Renal cortical epithelial cell (primary cell): ENCODE measurements around the gene HEATR5A. TPM values are rescaled to one million over a fixed set of nuclear protein-coding genes. Genes with fewer than 3 reads are reported as not detected.
"Not testable (repeated sequence)": the region's sequence is repeated elsewhere in the genome, so short reads cannot be mapped to it uniquely, and the experiment has no call there.

Experiments used
- DNase-seq: peaks from one replicate; pipeline ENCODE4 v3.0.0-alpha.2; 2011; ENCODE audit warnings: low read depth
- total RNA-seq: library from RNA; depleted of rRNA; stranded (reverse); fragments of >200 nt; gene quantifications from 2 replicates; pipeline ENCODE4 v1.2.3, GENCODE V29; 2014

Gene HEATR5A
- total RNA-seq, 1 donor from 2014 or later: 36.0 TPM

GRCh38 chr14:31329876-31330521, 90.4 kb downstream of the HEATR5A start:
- DNase-seq: not testable (repeated sequence)

DNA sequence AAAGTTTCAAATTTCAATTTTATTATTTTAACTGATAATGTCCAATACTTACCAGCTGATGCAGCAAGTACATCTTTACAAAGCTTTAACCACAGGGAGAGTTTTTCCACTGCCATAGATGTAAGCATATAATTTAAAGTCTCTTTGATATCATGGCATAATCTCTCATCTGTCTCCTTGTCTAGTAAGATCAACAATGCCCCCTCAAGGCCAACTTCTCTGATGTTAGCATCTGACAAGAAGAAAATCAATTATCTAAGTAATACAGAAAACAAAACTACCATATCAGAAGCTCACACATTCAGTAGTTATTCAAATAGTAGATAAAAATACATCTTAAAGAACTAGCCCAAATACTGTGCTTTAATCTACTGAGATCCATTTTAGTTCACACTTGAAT, 94.2 kb downstream of the HEATR5A start:
- DNase-seq: peak; percentile 60

DNA sequence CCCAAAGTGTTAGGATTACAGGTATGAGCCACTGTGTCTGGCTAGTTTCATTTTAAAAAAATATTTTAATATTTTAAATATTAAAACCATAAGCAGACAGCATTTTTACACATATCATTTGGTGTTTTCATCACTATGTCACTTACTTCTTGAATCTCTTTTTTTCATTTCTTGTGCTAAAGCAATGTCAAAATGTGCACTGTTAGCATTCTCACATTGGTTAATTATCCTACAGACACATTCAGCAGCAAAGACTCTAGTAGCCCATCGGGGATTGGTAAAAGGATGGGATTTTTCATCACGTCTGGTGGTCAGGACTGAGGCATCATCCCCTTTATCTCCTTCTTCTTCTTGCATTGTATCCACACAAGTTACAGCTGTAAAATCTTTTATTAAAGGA, 96.9 kb downstream of the HEATR5A start:
- DNase-seq: no peak

DNA sequence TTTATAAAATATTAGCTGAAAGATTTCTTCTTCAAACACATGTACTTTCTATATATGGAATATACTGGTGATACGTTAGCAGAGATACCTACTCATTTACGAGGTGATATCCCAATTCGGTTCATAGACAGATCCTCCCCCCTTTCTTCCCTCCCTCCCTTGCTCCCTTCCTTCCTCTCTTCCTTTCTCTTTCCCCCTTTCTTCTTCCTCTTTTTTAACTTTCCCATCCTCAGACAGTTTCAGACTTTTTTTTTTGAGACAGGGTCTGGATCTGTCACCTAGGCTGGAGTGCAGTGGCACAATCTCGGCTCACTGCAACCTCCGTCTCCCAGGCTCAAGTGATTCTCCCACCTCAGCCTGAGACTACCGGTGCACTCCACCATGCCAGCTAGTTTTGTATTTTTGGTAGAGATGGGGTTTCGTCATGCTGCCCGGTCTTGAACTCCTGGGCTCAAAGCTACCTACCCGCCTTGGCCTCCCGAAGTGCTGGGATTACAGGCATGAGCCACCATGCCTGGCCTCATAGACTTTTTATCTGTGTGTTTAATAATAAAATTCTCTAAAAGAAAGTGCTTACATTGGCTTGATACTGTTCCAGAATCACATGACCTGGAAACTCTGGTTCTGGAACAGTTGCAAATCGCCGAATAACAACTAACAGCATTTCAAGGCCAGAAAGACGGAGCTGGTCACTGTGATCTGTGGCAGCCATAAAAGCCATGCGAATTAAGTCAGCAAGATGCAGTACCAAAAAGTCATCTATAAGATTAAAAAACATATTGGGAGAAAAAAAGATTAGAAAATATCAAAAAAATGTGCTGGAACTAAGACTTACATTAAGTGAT, 99.2 kb downstream of the HEATR5A start:
- DNase-seq: no peak

DNA sequence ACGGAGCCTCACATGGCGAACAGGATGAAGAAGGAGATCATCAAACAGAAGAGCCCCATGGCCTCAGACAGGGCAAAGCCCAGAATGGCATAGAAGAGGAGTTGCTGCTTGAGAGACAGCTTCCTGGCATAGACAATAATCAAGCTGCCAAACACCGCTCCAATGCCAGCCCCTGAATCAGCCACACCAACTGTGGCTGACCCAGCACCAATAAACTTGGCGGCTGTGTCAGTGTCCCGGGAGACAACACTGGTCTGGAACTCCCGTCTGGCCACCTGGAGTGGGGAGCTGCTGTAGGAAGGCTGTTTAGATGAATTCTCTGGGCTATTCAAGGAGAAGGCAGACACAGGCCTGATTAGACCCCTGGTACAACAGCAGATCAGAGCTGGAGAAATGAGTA, 100.1 kb downstream of the HEATR5A start:
- DNase-seq: no peak

- DNase-seq: no peak
Measured at GRCh38 chr14:31319701-31320100, 100.6 kb downstream of the HEATR5A start.

DNA sequence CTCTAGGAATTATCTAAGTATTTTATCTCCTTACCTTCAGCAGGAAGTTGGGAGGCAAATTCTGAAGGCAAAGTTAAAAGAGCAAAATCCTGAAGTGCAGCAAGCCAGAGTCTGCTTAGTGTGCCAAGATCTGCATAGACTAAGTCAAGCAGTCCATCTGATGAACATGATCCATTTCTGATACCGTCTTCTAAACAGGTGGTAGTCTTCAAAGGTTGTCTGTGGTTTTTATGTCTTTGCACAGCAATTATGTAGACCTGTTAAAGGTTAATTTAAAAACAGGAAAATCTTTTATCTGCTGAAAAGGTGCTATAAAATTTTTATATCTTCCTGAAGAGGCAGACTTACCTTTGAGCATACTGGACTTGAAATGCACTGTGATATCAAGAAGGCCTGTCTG, 107.4 kb downstream of the HEATR5A start:
- DNase-seq: no peak

DNA sequence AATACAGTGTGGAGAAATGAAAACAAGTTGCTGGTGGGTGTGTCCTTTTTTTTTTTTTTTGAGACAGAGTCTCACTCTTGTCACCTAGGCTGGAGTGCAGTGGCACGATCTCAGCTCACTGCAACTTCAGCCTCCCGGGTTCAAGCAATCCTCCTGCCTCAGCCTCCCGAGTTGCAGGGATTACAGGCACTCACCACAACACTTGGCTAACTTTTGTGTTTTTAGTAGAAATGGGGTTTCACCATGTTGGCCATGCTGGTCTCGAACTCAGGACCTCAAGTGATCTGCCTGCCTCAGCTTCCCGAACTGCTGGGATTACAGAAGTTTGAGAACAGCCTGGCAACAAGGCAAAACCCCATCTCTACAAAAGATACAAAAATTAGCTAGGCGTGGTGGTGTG, 108.0 kb downstream of the HEATR5A start:
- DNase-seq: not testable (repeated sequence)

GRCh38 chr14:31307618-31308017, 112.7 kb downstream of the HEATR5A start:
- no peak for DNase-seq

- no peak for DNase-seq
Measured at GRCh38 chr14:31307198-31307597, 113.2 kb downstream of the HEATR5A start.

DNA sequence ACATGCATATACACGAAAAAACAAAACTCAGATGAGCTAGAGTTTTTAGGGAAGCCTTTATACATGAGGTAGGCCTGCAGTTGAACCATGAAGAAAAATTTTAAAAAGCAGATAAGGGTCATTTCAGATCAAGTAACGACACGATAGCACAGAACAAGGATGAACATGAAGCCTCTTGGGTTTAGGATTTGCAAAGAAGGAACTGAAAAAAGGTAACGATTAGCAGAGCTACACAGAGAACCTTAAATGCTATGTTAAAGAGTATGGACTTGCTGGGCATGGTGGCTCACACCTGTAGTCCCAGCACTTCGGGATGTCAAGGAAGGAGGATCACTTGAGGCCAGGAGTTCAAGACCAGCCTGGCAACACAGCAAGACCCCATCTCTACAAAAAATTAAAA, 116.7 kb downstream of the HEATR5A start:
- no peak for DNase-seq

DNA sequence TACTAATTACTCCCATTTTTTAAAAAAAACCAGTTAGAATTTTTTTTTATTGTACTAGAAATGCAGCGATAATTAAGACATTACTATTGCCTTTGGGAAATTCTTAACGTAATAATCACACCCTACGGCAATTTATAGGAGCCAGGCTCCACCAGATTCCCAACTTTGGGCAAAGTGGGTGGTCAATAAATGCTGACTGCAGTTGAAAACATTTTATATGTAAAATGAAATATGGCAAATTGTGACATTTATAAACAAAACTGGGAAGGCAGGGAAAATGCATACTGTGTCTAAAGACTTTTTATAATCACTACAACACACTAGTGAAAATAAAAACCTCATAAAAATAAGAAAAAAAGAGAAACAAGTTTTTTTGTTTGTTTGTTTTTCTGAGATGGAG, 119.5 kb downstream of the HEATR5A start:
- DNase-seq: no peak

DNA sequence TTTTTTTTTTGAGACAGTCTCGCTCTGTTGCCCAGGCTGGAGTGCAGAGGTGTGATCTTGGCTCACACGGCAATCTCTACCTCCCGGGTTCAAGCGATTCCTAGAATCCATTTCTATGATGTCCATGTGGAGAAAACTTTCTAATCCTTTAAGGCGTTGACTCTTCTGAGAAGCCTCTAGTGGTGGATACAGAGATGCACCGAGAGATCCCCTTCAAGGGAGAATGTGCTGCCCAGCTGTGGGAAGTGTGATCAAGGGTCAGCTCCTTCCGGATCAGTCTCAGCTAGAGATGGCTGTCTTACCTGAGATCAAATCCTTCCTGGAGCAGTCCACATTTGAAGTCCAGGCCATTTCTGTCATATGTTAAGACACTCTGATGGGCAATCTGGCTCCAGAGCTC, 120.1 kb downstream of the HEATR5A start:
- no peak for DNase-seq

DNA sequence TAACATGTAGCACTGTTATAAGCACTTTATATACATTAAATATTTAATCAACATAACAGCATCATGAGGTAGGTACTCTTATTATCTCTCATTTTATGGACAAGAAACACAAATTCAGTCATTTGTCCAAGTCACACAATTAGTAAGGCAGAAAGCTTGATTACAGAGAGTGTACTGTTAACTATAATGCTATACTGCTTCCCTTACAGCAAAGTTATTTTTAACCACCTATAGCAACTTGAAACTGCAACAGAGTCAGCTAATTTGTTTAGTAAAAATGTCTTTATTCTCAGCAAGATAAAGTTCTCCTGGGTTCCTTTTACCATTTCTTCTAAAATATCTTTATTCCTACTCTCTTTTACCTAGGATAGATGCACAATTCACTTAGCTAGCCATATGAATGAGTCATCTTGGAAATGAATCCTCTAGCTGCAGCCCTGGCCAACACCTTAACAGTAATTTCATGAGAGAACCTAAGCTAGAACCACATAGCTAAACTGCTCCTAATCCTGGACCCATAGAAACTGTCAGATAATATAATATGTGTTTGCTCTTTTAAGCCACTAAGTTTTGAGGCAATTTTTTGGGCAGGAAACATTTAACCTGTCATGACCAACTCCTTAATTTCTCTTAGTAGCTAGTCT, 122.5 kb downstream of the HEATR5A start:
- peak; percentile 47 for DNase-seq

GRCh38 chr14:31297112-31297511, 123.2 kb downstream of the HEATR5A start:
- DNase-seq: no peak

DNA sequence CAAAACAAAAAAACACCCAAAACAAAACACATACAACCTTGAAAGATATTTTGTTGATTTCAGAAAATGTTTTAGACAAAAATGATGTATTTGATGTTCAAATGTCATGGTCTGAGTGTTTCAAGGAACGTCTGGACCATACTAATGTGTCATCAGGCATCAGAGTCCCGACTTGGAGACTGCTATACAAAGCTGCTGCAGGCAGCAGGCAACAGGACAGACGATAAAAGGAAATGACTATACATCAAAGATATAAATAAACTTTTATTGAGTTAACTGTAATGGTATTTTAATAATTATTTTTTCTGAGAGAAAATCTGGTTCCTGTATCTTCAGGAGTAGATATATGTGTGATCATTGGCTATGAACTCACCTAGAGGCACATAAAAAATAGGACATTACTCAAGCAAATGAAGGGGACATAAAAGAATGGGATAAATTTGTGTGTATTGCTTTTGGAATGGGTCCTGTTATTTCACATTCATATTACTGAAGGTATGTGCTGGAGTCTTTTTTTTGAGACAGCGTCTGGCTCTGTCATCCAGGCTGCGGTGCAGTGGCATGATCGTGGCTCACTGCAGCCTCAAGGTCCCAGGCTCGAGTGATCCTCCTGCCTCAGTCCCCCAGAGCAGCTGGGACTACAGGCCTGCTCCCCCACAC, 125.5 kb downstream of the HEATR5A start:
- DNase-seq: no peak

- DNase-seq: peak; percentile 45
Measured at GRCh38 chr14:31292937-31293616, 127.3 kb downstream of the HEATR5A start.

DNA sequence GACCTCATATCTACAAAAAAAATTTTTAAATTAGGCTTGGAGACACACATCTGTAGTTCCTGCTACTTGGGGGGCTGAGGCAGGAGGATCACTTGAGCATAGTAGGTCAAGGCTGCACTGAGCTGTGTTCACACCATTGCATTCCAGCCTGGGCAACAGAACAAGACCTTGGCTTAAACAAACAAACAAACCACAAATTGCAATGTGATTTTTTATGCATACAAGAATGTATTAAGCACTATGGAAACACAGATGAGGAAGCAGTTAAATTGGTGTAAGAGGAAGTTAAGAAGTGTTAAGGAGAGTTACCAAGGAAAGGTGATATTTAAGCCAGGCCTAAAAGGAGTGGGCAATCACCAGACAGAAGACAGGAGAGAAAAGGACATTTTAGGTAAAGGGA, 129.1 kb downstream of the HEATR5A start:
- peak; percentile 73 for DNase-seq

DNA sequence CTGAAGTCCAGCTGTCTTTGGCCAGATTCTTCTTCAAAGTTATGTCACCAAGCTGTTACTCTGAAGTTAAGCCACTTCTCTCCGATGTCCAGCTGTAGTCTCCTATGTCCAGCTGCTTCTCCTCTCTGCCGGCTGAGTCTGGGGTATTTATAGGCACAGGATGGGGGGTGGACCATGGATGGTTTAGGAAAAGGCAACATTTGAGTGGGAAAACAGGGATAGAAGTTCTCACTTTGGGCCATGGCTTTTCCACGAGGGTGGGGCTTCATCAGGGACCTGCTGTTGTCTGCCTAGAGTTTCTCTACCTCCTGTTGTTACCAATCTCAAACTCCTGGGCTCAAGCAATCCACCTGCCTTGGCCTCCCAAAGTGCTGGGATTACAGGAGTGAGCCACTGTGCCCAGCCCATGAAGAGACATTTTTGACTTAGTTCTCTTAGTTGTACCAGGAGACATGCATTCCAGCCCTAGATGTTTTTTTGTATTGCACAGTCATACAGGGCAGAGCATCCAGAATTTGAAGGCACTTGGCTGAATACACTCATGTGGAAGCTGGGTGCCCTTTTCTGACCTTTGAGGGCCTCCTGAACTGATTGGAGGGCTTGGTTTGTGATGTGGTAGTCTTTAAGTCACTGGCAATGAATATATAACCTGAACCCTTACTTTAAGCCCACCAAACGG, 132.9 kb downstream of the HEATR5A start:
- no peak for DNase-seq

DNA sequence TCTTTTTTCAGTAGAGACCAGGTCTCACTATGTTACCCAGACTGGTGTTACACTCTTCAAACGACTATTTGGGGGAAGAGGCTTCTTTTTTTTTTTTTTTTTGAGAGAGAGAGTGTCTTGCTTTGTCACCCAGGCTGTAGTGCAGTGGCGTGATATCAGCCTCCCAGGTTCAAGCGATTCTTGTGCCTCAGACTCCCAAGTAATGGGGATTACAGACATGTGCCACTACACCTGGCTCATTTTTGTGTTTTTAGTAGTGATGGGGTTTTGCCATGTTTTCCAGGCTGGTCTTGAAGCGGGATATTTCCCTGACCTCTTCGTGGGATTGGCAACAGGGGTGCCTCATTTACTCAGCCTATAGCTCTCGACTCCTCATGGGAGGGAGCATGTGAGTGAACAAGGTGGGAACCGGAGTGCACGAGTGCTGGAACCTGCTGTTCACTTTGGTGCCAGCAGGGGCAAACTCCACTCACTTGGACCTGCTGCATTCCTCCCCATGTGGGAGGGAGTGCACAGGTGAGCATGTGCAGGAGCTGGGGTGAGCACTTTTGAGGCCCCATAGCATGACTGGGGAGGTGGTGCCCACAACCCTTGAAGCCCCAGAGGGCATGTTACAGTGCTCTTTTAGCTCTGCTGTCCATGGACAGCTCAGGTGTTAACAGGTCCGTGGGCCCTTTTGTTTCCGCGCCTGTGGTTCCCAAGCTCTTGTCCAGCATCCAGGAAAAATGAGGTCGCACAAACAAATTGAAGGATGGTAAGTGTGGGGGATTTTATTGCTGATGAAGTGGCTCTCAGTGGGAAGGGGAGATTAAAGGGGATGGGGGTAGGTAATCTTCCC, 133.7 kb downstream of the HEATR5A start:
- no peak for DNase-seq
